Measurements from ENCODE around the gene ST8SIA5.

Gene ST8SIA5

DNA sequence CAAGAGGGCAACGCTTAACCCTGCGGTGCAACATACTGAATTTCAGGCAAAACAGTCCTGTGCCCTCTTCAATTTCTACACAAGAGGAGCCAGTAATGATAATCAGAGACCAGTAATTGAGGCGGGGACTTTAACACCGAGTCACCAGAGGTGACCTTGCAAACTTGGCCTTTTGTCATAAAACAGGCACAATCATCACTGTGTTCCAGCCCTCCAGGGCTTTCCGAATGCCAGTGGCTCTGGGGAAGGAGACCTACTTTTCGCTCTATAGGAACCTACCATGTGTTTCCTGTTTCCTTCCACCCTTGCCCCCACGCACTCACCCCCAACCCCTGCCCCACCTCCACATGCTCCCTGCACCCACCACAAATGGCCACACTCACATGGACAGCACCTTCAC, 52.7 kb downstream of the ST8SIA5 start:
- Histone ChIP-seq H3K27ac (replicated peaks) (no peak overlapping the region), H3K27me3 (ENCODE audit: insufficient read depth, poor library complexity, severe bottlenecking) (no peaks in the 10 kb centered on the region), H3K4me3 (replicated peaks; ENCODE audit: insufficient read depth, low read length) (no peak overlapping the region)
- TF ChIP-seq, protein P1, sequence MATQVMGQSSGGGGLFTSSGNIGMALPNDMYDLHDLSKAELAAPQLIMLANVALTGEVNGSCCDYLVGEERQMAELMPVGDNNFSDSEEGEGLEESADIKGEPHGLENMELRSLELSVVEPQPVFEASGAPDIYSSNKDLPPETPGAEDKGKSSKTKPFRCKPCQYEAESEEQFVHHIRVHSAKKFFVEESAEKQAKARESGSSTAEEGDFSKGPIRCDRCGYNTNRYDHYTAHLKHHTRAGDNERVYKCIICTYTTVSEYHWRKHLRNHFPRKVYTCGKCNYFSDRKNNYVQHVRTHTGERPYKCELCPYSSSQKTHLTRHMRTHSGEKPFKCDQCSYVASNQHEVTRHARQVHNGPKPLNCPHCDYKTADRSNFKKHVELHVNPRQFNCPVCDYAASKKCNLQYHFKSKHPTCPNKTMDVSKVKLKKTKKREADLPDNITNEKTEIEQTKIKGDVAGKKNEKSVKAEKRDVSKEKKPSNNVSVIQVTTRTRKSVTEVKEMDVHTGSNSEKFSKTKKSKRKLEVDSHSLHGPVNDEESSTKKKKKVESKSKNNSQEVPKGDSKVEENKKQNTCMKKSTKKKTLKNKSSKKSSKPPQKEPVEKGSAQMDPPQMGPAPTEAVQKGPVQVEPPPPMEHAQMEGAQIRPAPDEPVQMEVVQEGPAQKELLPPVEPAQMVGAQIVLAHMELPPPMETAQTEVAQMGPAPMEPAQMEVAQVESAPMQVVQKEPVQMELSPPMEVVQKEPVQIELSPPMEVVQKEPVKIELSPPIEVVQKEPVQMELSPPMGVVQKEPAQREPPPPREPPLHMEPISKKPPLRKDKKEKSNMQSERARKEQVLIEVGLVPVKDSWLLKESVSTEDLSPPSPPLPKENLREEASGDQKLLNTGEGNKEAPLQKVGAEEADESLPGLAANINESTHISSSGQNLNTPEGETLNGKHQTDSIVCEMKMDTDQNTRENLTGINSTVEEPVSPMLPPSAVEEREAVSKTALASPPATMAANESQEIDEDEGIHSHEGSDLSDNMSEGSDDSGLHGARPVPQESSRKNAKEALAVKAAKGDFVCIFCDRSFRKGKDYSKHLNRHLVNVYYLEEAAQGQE (IDR thresholded peaks at IDR 0.05; ENCODE audit: insufficient replicate concordance, low read depth), result no peak
- no peak for TF ChIP-seq GABPA (IDR thresholded peaks at IDR 0.05; ENCODE audit: low read depth)
- no peak for TF ChIP-seq SPI1 (IDR thresholded peaks at IDR 0.05; ENCODE audit: borderline replicate concordance, low read depth)
- DNase-seq (ENCODE audit: low read depth in 1 of 2, low spot score in 1 of 2), result no peak

DNA sequence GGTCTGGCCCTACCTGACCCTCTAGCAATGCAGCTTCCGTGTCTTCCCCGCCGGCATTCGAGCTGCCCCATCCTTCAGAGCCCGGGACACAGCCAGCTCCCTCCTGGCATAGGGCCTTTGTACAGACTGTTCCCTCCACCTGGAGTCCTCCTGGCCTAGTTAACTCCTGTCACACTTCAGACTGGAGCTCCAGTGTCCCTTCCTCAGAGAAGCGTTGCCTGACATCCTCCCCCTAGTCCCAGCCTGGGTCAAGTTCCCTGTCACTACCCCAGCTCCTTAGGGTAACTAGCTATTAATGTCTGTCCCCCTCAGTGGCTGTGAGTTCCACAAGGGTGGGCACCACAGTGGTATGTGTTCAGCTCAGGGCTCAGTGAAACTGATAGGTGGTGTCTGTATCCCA, 54.4 kb downstream of the ST8SIA5 start:
- no peak overlapping the region for H3K27ac ChIP-seq (replicated peaks)
- H3K27me3 ChIP-seq (ENCODE audit: insufficient read depth, poor library complexity, severe bottlenecking), result no peaks in the 10 kb centered on the region
- TF ChIP-seq, protein P1 (IDR thresholded peaks at IDR 0.05; ENCODE audit: insufficient replicate concordance, low read depth), result no peak
- TF ChIP-seq GABPA (IDR thresholded peaks at IDR 0.05; ENCODE audit: low read depth) (no peak), POLR2AphosphoS5 (IDR thresholded peaks at IDR 0.05; ENCODE audit: low read depth) (no peak), SPI1 (IDR thresholded peaks at IDR 0.05; ENCODE audit: borderline replicate concordance, low read depth) (no peak)
- TF ChIP-seq, protein P2, sequence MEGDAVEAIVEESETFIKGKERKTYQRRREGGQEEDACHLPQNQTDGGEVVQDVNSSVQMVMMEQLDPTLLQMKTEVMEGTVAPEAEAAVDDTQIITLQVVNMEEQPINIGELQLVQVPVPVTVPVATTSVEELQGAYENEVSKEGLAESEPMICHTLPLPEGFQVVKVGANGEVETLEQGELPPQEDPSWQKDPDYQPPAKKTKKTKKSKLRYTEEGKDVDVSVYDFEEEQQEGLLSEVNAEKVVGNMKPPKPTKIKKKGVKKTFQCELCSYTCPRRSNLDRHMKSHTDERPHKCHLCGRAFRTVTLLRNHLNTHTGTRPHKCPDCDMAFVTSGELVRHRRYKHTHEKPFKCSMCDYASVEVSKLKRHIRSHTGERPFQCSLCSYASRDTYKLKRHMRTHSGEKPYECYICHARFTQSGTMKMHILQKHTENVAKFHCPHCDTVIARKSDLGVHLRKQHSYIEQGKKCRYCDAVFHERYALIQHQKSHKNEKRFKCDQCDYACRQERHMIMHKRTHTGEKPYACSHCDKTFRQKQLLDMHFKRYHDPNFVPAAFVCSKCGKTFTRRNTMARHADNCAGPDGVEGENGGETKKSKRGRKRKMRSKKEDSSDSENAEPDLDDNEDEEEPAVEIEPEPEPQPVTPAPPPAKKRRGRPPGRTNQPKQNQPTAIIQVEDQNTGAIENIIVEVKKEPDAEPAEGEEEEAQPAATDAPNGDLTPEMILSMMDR (IDR thresholded peaks at IDR 0.05; ENCODE audit: insufficient read depth, low read length), result no peak
- no peak for DNase-seq (ENCODE audit: low read depth in 1 of 2, low spot score in 1 of 2)
- no peak overlapping the region for H3K4me3 ChIP-seq (replicated peaks; ENCODE audit: insufficient read depth, low read length)

DNA sequence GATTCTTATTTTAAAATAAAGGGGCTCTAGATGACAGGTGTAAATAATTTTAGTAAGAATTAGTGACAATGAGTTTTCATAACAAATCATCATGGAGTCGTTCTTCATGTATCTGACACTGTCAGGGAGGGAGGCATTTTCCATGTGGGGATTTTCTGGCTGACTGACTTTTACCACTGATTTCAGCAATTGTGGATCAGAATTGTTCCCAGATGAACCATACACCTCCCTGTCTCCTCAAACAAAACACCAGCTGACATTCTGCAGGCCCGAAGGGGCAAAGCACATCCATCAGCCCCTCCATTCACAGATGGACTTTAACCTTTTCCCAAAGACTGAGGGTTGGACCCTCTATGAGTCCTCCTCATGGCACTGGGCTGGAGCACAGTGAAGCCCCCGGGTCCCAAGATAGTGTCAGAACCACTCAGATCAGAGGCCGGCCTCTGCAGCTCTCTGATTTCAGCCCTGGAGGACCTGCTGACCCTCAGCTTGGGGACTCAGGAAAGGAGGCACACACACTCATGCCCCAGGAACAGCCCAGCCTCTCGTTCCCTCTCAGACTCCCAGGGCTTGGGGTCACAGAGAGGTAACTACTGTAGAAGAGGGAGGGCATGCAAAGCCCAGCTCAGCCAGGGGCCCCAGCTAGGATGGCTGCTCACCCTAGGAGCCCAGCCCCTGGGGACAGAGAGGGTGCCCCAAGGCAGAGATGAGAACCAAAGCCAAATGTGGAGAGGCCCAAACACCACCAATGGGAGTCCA, 56.6 kb downstream of the ST8SIA5 start:
- H3K27me3 ChIP-seq (ENCODE audit: insufficient read depth, poor library complexity, severe bottlenecking), result no peaks in the 10 kb centered on the region
- no peak overlapping the region for H3K27ac ChIP-seq (replicated peaks)
- no peak for DNase-seq (ENCODE audit: low read depth in 1 of 2, low spot score in 1 of 2)
- TF ChIP-seq POLR2AphosphoS5 (IDR thresholded peaks at IDR 0.05; ENCODE audit: low read depth), result no peak
- no peak for TF ChIP-seq GABPA (IDR thresholded peaks at IDR 0.05; ENCODE audit: low read depth)
- TF ChIP-seq, protein P1 (IDR thresholded peaks at IDR 0.05; ENCODE audit: insufficient replicate concordance, low read depth), result no peak
- TF ChIP-seq SPI1 (IDR thresholded peaks at IDR 0.05; ENCODE audit: borderline replicate concordance, low read depth), result no peak
- TF ChIP-seq, protein P2 (IDR thresholded peaks at IDR 0.05; ENCODE audit: insufficient read depth, low read length), result no peak
- H3K4me3 ChIP-seq (replicated peaks; ENCODE audit: insufficient read depth, low read length), result no peak overlapping the region

All from HL-60 (cell line).